Measurements from ENCODE around the gene SLC7A6OS. TPM values are rescaled to one million over a fixed set of nuclear protein-coding genes. Genes with fewer than 3 reads are reported as not detected.

SLC7A6OS gene
- total RNA-seq, 1 donor from 2014 or later: 18.8 TPM

DNA sequence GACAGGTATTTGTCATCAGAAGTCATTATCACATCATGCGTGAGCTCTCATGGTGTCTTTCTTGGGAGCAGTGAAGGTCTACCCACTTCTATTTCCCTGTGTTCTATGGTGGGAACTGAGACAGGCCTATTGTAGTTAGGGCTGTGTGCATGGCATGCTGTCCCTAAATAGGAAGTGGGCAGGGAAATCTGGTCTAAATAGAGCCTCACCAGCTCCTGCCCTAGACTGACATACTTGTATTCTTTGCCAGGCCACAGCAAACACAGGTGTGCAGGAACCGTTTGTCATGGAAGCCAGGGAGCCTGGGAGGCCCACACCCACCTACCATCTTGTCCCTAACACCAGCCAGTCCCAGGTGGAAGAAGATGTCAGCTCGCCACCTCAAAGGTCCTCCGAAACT is 36.3 kb downstream of the SLC7A6OS start:
- Histone ChIP-seq H3K9me3 (no peaks in the 10 kb centered on the region), H3K36me3 (peaks cover 22% of the 10 kb centered on the region), H3K4me1 (peaks cover 34% of the 10 kb centered on the region), H3K27ac (no peak overlapping the region), H3K4me3 (no peak overlapping the region), H3K27me3 (no peaks in the 10 kb centered on the region)
- ATAC-seq (no peak), DNase-seq (no peak)
- intact Hi-C loops (cut with DNase I): no loop called here
- TF ChIP-seq CTCF (IDR thresholded peaks at IDR 0.05): no peak

GRCh38 chr16:68273896-68274295 is 36.9 kb downstream of the SLC7A6OS start:
- intact Hi-C loops (cut with DNase I): no loop called here
- H3K4me1 ChIP-seq: peaks cover 34% of the 10 kb centered on the region
- no peak for TF ChIP-seq CTCF (IDR thresholded peaks at IDR 0.05)

GRCh38 chr16:68273459-68273858 is 37.3 kb downstream of the SLC7A6OS start:
- no peaks in the 10 kb centered on the region for H3K27me3 ChIP-seq
- intact Hi-C loops (cut with DNase I): no loop called here
- H3K27ac ChIP-seq: peak overlapping the region; percentile 30
- H3K9me3 ChIP-seq: no peaks in the 10 kb centered on the region
- peaks cover 34% of the 10 kb centered on the region for H3K4me1 ChIP-seq
- no peak for TF ChIP-seq CTCF (IDR thresholded peaks at IDR 0.05)
- H3K4me3 ChIP-seq: no peak overlapping the region
- peaks cover 22% of the 10 kb centered on the region for H3K36me3 ChIP-seq
- no peak for DNase-seq
- ATAC-seq: no peak

More at GRCh38 chr16:68273896-68274295, 36.9 kb downstream of the SLC7A6OS start:
- no peaks in the 10 kb centered on the region for H3K9me3 ChIP-seq
- H3K27me3 ChIP-seq: no peaks in the 10 kb centered on the region
- peaks cover 22% of the 10 kb centered on the region for H3K36me3 ChIP-seq
- H3K27ac ChIP-seq: no peak overlapping the region
- ATAC-seq (no peak), DNase-seq (no peak)
- no peak overlapping the region for H3K4me3 ChIP-seq

GRCh38 chr16:68272507-68273209 is 38.1 kb downstream of the SLC7A6OS start:
- Histone ChIP-seq H3K4me3 (no peak overlapping the region), H3K36me3 (peaks cover 19% of the 10 kb centered on the region), H3K27me3 (no peaks in the 10 kb centered on the region), H3K27ac (peak overlapping the region; percentile 30), H3K9me3 (no peaks in the 10 kb centered on the region), H3K4me1 (peaks cover 40% of the 10 kb centered on the region)
- no peak for DNase-seq
- peak; percentile 28 for ATAC-seq
- intact Hi-C loops (cut with DNase I): no loop called here
- TF ChIP-seq CTCF (IDR thresholded peaks at IDR 0.05): no peak

- intact Hi-C loops (cut with DNase I): no loop called here
- H3K36me3 ChIP-seq: peaks cover 15% of the 10 kb centered on the region
- H3K27ac ChIP-seq: no peak overlapping the region
- no peaks in the 10 kb centered on the region for H3K9me3 ChIP-seq
- H3K27me3 ChIP-seq: no peaks in the 10 kb centered on the region
- no peak overlapping the region for H3K4me3 ChIP-seq
- TF ChIP-seq CTCF (IDR thresholded peaks at IDR 0.05): no peak
- no peak for DNase-seq
- no peak for ATAC-seq
- H3K4me1 ChIP-seq: peaks cover 39% of the 10 kb centered on the region
Observed at GRCh38 chr16:68270353-68270752, 40.4 kb downstream of the SLC7A6OS start.

All from upper lobe of right lung (tissue), 1 donor.